Left renal cortex interstitium (tissue), 4 donors: ENCODE results near the gene SCG5. TPM values are rescaled to one million over a fixed set of nuclear protein-coding genes. Genes with fewer than 3 reads are reported as not detected.

Experiments
- DNase-seq, 4 donors: peaks; one replicate each; pipeline ENCODE4 v3.0.0-alpha.2; 2013; ENCODE audit warnings: low read depth in 4 of 4, low spot score in 2 of 4, missing footprints in 1 of 4
- polyA plus RNA-seq, 4 donors: library from polyadenylated mRNA; unstranded; fragments of 120-200 nt; gene quantifications; one replicate each; pipeline ENCODE4 v1.2.1, GENCODE V29; 2013; ENCODE audit not compliant: insufficient read length in 4 of 4

The SCG5 gene
- polyA plus RNA-seq, 4 donors = 16.3 to 23.9 (median 20.9) TPM

GRCh38 chr15:32690941-32691688 is 49.6 kb downstream of the SCG5 start:
- DNase-seq = no peak

DNA sequence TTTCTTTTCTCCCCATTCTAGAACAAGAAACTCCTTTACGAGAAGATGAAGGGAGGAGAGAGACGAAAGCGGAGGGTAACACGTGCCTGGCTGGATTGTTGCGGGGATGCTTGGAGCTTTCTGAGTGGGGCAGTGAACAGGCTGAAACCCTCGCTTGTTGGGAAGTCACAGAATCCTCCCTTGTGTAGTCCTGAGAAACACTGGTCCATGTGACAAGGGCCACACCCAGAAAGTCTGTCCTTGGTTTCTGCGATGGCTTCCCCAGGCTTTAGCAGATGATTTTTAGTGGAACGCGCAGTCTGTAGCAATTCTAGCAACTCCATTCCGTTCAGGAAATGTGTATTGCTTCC is 50.2 kb downstream of the SCG5 start:
- DNase-seq = no peak

DNA sequence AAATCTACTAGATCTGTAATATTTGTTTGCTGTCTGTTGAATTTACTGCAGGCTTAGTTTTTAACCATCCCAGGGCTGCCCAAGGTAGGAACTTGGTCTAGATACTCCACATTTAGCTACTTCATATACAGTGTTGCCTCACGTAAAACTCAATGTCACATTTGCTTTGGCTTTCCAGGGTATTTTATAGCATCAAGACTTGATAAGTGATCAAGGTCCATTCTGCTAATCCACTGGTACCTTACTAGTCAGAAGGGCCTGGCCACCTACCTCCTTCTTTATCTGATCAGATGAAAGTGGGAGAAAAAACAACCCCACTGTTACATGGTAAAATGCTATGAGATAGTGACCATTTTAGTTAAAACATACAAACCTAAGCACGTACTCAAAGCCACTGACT is 50.8 kb downstream of the SCG5 start:
- no peak for DNase-seq

DNA sequence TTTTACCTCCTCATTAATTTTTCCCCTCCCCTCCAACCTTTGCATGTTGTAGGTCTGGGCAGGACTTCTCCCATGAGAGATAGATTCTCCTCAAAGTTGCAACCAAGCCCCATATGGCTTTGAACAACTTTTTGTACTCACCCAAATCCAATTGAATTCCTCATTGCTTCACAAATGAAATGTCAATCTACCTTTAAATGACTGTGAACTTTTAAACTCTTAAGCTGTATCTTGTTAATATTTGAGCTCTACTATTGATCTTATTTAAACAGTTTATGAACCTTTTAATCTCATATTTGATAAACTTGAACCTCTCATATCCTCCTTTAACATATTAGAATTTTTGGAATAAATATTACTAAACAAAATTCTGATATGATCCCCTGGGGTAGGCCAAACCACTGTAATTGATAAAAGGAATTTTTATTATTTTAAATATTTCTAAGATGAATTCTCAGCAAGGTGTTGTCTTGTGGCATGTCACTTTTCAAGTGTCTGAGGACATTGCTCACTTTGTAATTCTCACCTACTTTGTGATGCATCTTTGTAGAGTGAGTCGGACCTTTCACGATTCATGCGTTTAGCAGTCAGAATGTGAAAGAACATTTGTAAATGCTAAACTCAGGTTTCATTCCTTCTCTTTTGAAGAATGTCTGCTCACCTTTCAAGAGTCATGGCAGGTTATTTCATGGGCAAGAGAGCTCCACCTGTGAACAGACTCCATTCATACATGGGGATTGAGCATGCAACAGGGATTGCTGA is 52.9 kb downstream of the SCG5 start:
- DNase-seq = no peak

GRCh38 chr15:32698773-32699390 is 57.4 kb downstream of the SCG5 start:
- no peak for DNase-seq

DNA sequence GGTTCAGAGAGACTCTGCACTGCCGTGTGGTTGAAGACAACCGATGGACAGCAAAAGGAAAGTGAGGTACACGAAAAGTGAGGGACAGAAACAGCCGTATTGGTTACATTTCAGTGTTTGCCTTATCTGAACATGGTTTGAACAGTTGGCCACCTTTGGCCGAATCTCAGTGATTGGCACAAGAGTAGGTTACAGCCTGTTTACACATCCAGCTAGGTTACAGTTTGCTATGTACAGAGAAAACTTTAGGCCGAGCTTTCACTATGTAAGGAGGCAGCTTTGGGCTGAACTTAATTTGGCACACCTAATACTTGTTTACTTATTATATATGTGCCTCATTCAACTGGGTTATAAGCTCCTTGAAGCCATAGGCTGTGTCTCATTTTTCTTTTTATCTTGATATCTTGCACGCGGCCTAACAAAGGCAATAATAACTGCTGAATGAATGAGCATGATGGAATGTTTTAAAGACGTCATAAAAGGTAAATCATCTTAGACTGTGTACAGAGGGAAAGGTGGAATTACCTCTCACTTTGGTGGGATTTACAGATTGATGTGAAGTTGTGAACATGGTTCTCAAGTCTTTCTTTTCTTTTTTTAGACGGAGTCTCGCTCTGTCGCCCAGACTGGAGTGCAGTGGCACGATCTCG is 59.1 kb downstream of the SCG5 start:
- no peak for DNase-seq

DNA sequence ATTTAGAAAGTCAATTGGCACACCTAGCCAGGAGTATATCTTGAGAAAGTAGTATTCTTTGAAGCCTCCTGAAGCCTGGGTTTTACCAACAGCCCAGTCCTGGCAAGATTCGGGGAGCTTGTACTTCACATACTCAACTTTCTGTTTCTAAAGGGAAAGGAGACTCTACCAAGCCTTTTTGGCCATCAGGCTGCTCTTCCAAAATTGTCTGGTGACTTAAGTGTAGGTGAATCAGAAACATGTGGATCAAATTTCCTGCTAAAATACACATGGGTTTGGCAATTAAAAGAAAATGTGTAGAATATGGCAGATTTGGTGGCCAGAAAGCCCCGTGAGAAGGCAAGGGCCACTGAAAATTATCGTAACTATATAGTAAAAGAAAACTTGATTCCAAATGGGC is 60.4 kb downstream of the SCG5 start:
- DNase-seq = no peak

DNA sequence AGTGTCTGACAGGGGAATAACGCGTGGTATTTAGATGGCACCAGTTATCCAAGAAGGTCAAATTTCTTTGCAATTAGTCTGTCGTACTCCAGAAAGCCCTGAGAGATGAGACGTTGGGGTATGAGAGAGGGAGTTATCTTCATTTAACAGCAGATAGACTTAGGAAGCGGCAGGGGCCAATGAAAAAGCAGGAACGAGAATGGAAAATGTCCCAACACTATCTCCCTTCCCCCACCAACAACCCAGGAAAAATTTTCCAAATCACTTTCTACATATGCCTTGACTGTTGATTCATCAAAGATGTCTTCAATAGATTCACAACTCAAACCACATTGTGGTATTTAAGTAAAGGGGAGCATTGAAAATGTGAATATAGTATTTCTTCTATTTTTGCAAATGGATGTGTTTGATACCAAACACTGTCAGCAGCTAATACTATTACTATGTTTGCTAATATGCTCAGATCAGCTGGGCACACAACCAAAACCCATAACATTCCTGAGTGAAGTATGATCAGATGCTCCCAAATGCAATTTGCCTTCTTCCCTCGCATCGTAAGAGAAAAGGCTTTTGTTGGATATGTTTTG is 63.0 kb downstream of the SCG5 start:
- DNase-seq = no peak

GRCh38 chr15:32705446-32705845 is 63.9 kb downstream of the SCG5 start:
- no peak for DNase-seq

- no peak for DNase-seq
These were observed 65.2 kb downstream of the SCG5 start for GRCh38 chr15:32706704-32707103.

- DNase-seq = no peak
These were observed 65.9 kb downstream of the SCG5 start for GRCh38 chr15:32707436-32707835.

GRCh38 chr15:32709295-32710033 is 68.0 kb downstream of the SCG5 start:
- no peak for DNase-seq

DNA sequence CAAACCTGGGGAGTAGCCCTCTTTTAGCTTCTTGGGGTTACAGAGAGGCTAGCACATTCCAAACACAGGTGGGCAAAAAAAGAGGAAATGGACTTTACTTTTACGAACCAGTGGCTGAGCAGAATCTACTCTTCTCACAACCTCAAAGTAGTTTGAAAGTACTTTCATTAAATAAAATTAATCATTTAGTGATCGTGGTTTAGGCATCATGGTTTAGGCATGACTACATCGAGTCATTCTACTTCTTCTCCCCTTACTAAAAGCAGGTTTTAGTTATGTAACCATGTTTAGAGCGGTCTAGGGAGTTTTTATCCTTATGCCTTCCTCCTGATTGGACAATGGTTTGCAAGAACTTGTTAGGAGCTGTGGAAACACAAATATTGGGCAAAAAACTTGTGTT is 73.8 kb downstream of the SCG5 start:
- no peak for DNase-seq

DNA sequence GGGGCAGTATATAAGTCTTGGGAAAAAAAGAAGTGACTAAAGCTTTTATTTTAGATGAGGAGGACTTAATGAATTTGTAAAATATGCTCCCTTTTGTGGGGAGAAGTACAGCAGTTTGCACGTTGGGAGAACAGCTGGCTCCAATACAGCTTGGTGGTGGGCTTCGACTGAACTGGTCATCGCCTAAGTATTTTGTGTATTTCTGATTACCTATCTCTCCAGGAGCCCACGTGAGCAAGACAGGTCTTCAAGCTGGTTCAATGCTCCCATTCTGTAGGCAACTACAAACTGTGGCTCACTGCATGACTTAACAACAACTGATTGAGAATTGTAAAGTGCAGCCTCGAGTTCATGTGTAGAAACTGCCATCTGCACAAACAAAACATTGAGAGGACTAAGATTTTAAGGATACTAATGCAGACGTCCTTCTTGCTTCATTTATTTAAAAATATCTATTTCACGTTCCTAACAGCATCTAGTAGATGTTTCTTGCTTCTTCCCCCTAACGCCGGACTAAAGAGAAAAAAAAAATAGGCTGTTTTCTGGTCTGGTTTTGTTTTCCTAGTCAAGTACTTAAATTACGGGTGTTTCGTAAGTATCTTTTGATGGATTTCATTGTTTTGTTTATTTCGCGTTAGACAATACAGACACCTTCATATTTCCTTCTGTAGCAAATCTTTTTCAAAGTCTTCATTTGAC is 74.9 kb downstream of the SCG5 start:
- DNase-seq = no peak

DNA sequence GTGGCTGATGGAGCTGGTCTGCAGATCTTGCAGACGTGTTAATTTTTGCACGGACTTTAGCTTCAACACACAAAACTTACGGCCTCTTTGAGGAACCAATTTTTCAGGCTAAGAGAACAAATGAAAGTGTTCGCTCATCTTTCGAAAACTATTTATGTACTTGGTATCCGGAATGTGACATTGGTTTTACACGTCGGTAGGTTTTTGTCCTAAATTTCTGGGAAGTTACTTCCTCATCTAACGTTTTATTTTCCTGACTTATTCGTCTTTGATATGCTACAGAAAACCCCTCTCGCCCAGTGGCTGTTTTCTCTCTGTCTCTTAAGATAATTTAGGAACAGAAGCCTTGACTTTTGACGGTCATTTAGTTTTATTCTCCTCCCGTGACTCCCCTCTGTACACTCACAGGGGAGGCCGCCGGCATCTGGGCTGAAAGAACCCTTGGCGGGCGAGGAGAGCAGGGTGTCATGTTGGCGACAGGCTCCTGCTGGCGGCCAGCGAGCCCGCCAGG is 75.5 kb downstream of the SCG5 start:
- no peak for DNase-seq

DNA sequence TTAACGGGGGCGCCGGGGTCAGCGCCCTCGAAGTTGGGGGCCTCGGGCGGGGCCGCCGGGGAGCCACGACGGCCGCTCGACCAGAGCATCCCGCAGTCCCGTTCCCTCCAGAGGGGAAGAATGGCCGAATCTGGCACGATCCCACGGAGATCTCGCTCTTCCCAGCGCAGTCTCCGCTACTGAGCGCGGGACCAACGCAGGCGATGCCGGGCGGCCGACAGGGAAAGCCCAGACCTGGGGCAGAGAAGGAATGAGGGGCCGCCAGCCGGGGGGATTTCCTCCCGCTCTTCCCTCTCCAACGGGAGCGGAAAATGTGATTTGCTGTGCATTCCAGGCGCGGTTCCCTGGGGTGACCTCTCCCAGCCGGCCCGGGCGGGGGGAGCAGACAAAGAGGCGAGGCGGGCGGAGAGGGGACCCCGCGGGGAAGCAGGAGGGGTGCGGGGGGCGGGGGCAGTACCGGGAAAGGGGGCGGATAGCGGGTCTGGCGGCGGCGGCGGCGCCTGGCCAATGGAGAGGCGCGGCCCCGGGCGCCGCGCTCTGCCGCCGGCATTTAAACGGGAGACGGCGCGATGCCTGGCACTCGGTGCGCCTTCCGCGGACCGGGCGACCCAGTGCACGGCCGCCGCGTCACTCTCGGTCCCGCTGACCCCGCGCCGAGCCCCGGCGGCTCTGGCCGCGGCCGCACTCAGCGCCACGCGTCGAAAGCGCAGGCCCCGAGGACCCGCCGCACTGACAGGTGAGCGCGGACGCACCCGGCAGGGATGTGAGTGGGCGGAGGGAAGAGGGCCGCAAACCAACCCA is 76.1 kb downstream of the SCG5 start, which contains the start of gene GREM1:
TSS of gene GREM1 (plus strand) at position 579 of the 801 bp plus-strand sequence. CDS start 12,687 bp downstream, outside the sequence.
- DNase-seq = no peak

- DNase-seq = no peak
These were observed 76.8 kb downstream of the SCG5 start for GRCh38 chr15:32718227-32718820.
